ENCODE measurements around the gene KIDINS220.

- TF ChIP-seq CTCF (IDR thresholded peaks at IDR 0.05) (no peak), POLR2A (IDR thresholded peaks at IDR 0.05) (no peak)
Measured at GRCh38 chr2:8855010-8855409, 17.6 kb upstream of the KIDINS220 start.

Data from right lobe of liver (tissue), 4 donors.